Measurements from ENCODE around the gene KLHL2. TPM values are rescaled to one million over a fixed set of nuclear protein-coding genes. Genes with fewer than 3 reads are reported as not detected.

KLHL2 gene
- total and polyA plus RNA-seq, 2 donors (not counting 3 experiments of a cell fraction or from before 2014, with no cell fraction given), result 9.9 to 22.1 TPM

DNA sequence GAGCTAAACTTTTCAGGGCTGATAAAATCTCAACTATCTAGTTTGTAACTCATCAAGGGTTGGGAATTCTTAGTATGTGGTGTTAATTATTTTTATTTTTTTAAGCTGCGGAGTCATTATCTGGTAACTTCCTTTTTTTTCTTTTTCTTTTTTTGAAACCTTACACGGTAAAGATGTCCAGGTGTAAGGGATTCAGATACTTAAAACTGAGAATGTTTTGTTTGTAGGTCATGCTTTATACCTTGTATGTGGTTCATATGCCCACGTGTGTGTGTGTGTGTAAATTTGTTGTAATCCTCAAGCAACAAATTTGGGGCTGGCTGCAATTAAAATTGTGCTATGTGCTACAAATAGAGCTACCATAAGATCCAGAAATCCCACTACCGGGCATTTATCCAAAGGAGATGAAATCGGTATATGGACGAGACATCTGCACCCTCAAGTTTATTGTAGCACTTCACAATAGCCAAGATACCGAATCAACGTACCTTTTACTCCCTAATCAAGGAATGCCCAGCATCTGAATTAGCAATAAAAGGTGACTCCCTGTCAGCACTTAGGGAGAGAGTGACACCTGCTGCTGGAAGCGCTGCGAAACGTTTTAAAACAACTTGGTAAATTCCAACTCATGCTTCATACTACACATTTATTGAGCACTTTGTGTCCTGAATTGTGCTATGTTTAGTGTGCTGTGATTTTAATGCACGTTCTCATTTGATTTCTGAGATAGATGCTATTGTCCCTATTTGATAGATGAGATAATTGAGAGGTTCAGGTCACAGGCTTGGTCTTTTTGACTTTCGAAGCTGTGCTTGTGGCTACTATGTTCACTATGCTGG, 136.2 kb downstream of the KLHL2 start:
- no peak overlapping the region for H3K27ac ChIP-seq (ENCODE audit: insufficient read depth, low read depth, low read length)
- no peaks in the 10 kb centered on the region for H3K4me1 ChIP-seq (ENCODE audit: control insufficient read depth, extremely low read depth, insufficient read depth, low read length)
- CTCF ChIA-PET, result interaction anchor here (0.7 to 12.4 kb wide), 14 partner anchors 8 to 1830 kb away, joined by 3 to 347 read pairs (median 4); partner anchors contain the start of genes MSMO1 and TMEM192
- intact Hi-C loops (cut with micrococcal nuclease), result loop anchor here (1.0 kb wide), 2 partner anchors 8 to 212 kb away; no protein-coding TSS in a partner anchor
- peaks cover 6% of the 10 kb centered on the region for H4K20me1 ChIP-seq (replicated peaks; ENCODE audit: control insufficient read depth, extremely low read depth, insufficient read depth, low read length)
- H3K36me3 ChIP-seq (ENCODE audit: control insufficient read depth in 2 of 2, extremely low read depth in 1 of 2, insufficient read depth in 2 of 2, low read length in 2 of 2), result peaks cover 2 to 26% of the 10 kb centered on the region in 2 experiments
- no peaks in the 10 kb centered on the region for H3K9me3 ChIP-seq (replicated peaks; ENCODE audit: control insufficient read depth, insufficient read depth, low read length)
- no TSS peak for BruUV-seq (replicated peaks)
- peak; percentile 53 for DNase-seq (ENCODE audit: low read depth, low spot score)
- peak; percentile 60 for FAIRE-seq
- no peak overlapping the region for H3K9ac ChIP-seq (replicated peaks; ENCODE audit: extremely low read depth, insufficient read depth, low read length)
- no peak overlapping the region for H2AFZ ChIP-seq (ENCODE audit: low read depth, low read length)
- peaks cover 0 to under 1% of the 10 kb centered on the region in 2 experiments for H3K27me3 ChIP-seq (ENCODE audit: control insufficient read depth in 2 of 2, insufficient read depth in 2 of 2, low read length in 2 of 2)
- peaks cover 2% of the 10 kb centered on the region for H3K79me2 ChIP-seq (ENCODE audit: control insufficient read depth, insufficient read depth, low read length)
- TF ChIP-seq, protein P1, sequence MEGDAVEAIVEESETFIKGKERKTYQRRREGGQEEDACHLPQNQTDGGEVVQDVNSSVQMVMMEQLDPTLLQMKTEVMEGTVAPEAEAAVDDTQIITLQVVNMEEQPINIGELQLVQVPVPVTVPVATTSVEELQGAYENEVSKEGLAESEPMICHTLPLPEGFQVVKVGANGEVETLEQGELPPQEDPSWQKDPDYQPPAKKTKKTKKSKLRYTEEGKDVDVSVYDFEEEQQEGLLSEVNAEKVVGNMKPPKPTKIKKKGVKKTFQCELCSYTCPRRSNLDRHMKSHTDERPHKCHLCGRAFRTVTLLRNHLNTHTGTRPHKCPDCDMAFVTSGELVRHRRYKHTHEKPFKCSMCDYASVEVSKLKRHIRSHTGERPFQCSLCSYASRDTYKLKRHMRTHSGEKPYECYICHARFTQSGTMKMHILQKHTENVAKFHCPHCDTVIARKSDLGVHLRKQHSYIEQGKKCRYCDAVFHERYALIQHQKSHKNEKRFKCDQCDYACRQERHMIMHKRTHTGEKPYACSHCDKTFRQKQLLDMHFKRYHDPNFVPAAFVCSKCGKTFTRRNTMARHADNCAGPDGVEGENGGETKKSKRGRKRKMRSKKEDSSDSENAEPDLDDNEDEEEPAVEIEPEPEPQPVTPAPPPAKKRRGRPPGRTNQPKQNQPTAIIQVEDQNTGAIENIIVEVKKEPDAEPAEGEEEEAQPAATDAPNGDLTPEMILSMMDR (IDR thresholded peaks at IDR 0.05; ENCODE audit: extremely low read depth in 1 of 2, insufficient read depth in 1 of 2, low read depth in 1 of 2, low read length in 2 of 2), result peak in 1 of 2 donors; percentile 20
- TF ChIP-seq POLR2AphosphoS5 (IDR thresholded peaks at IDR 0.05; ENCODE audit: insufficient read depth, low read depth, low read length), result no peak
- no peak overlapping the region for H3K4me2 ChIP-seq (ENCODE audit: insufficient read depth, low read length)
- H3K4me3 ChIP-seq (replicated peaks in 1 of 3; ENCODE audit: insufficient read depth in 1 of 3, low read depth in 1 of 3, low read length in 3 of 3), result no peak overlapping the region
- POLR2A ChIA-PET, result interaction anchor here (0.7 to 1.4 kb wide), 2 partner anchors 212 to 262 kb away, joined by 3 read pairs; no protein-coding TSS in a partner anchor
- dilution Hi-C loops (cut with MboI; ENCODE audit: extremely low pct_ligation_motif_present, low sequenced_read_pairs), result no loop called here
- no peaks in the 10 kb centered on the region for H3K9me1 ChIP-seq (replicated peaks; ENCODE audit: control insufficient read depth, extremely low read depth, insufficient read depth, low read length)

Data from endothelial cell of umbilical vein (primary cell).